Measurements from ENCODE around the gene OAS2. TPM values are rescaled to one million over a fixed set of nuclear protein-coding genes. Genes with fewer than 3 reads are reported as not detected.

OAS2 gene
- total RNA-seq, 1 donor from 2014 or later, result 0.36 TPM

GRCh38 chr12:112992541-112993398 lies 14.5 kb downstream of the OAS2 start:
- TF ChIP-seq CTCF (IDR thresholded peaks at IDR 0.05; ENCODE audit: unreplicated experiment), result peak; percentile 84
- Mint-ChIP-seq H3K27me3 (ENCODE audit: low read depth) (peaks cover 50% of the 10 kb centered on the region), H3K9me3 (peaks cover 3% of the 10 kb centered on the region), H3K4me1 (no peaks in the 10 kb centered on the region), H3K4me3 (no peak overlapping the region), H3K27ac (no peak overlapping the region), H3K36me3 (no peaks in the 10 kb centered on the region)
- no peak for DNase-seq (ENCODE audit: low spot score in 2 of 2, unreplicated experiment in 2 of 2)

- H3K4me3 Mint-ChIP-seq, result no peak overlapping the region
- H3K4me1 Mint-ChIP-seq, result no peaks in the 10 kb centered on the region
- H3K9me3 Mint-ChIP-seq, result peaks cover 9% of the 10 kb centered on the region
- no peak overlapping the region for H3K27ac Mint-ChIP-seq
- H3K36me3 Mint-ChIP-seq, result no peaks in the 10 kb centered on the region
- H3K27me3 Mint-ChIP-seq (ENCODE audit: low read depth), result peaks cover 45% of the 10 kb centered on the region
- no peak for DNase-seq (ENCODE audit: low spot score in 2 of 2, unreplicated experiment in 2 of 2)
- TF ChIP-seq CTCF (IDR thresholded peaks at IDR 0.05; ENCODE audit: unreplicated experiment), result no peak
These were observed 16.7 kb downstream of the OAS2 start for GRCh38 chr12:112995008-112995407.

- no peaks in the 10 kb centered on the region for H3K4me1 Mint-ChIP-seq
- no peak overlapping the region for H3K4me3 Mint-ChIP-seq
- no peaks in the 10 kb centered on the region for H3K36me3 Mint-ChIP-seq
- no peak for TF ChIP-seq CTCF (IDR thresholded peaks at IDR 0.05; ENCODE audit: unreplicated experiment)
- no peak overlapping the region for H3K27ac Mint-ChIP-seq
- peaks cover 9% of the 10 kb centered on the region for H3K9me3 Mint-ChIP-seq
- peaks cover 37% of the 10 kb centered on the region for H3K27me3 Mint-ChIP-seq (ENCODE audit: low read depth)
- DNase-seq (ENCODE audit: low spot score in 2 of 2, unreplicated experiment in 2 of 2), result no peak
These were observed 18.2 kb downstream of the OAS2 start for GRCh38 chr12:112996501-112996900.

- Mint-ChIP-seq H3K27me3 (ENCODE audit: low read depth) (peaks cover 41% of the 10 kb centered on the region), H3K36me3 (no peaks in the 10 kb centered on the region), H3K4me3 (no peak overlapping the region), H3K9me3 (peaks cover 9% of the 10 kb centered on the region), H3K4me1 (no peaks in the 10 kb centered on the region), H3K27ac (no peak overlapping the region)
- DNase-seq (ENCODE audit: low spot score in 2 of 2, unreplicated experiment in 2 of 2), result no peak
- TF ChIP-seq CTCF (IDR thresholded peaks at IDR 0.05; ENCODE audit: unreplicated experiment), result no peak
These were observed 19.2 kb downstream of the OAS2 start for GRCh38 chr12:112997506-112997905.

- no peaks in the 10 kb centered on the region for H3K4me1 Mint-ChIP-seq
- DNase-seq (ENCODE audit: low spot score in 2 of 2, unreplicated experiment in 2 of 2), result no peak
- peaks cover 53% of the 10 kb centered on the region for H3K27me3 Mint-ChIP-seq (ENCODE audit: low read depth)
- no peaks in the 10 kb centered on the region for H3K36me3 Mint-ChIP-seq
- H3K9me3 Mint-ChIP-seq, result peaks cover 9% of the 10 kb centered on the region
- no peak overlapping the region for H3K27ac Mint-ChIP-seq
- no peak overlapping the region for H3K4me3 Mint-ChIP-seq
- no peak for TF ChIP-seq CTCF (IDR thresholded peaks at IDR 0.05; ENCODE audit: unreplicated experiment)
These were observed 20.9 kb downstream of the OAS2 start for GRCh38 chr12:112998987-112999767.
